ENCODE measurements around the gene SCIN.
"Not testable (repeated sequence)": the region's sequence is repeated elsewhere in the genome, so short reads cannot be mapped to it uniquely, and the experiment has no call there.

SCIN gene

GRCh38 chr7:12610899-12611298 lies 40.4 kb downstream of the SCIN start:
- DNase-seq (ENCODE audit: low read depth in 1 of 2, low spot score in 1 of 2) = no peak

GRCh38 chr7:12612622-12613021 lies 42.1 kb downstream of the SCIN start:
- DNase-seq (ENCODE audit: low read depth in 1 of 2, low spot score in 1 of 2) = no peak

- no peak for DNase-seq (ENCODE audit: low read depth in 1 of 2, low spot score in 1 of 2)
These were observed 49.0 kb downstream of the SCIN start for GRCh38 chr7:12619461-12620069.

- no peak for DNase-seq (ENCODE audit: low read depth in 1 of 2, low spot score in 1 of 2)
These were observed 49.9 kb downstream of the SCIN start for GRCh38 chr7:12620371-12620770.

- no peak for DNase-seq (ENCODE audit: low read depth in 1 of 2, low spot score in 1 of 2)
These were observed 52.7 kb downstream of the SCIN start for GRCh38 chr7:12623223-12623622.

- no peak for DNase-seq (ENCODE audit: low read depth in 1 of 2, low spot score in 1 of 2)
These were observed 53.5 kb downstream of the SCIN start for GRCh38 chr7:12623885-12624498.

- no peak for DNase-seq (ENCODE audit: low read depth in 1 of 2, low spot score in 1 of 2)
These were observed 55.3 kb downstream of the SCIN start for GRCh38 chr7:12625836-12626235.

GRCh38 chr7:12629816-12630512 lies 59.4 kb downstream of the SCIN start:
- DNase-seq (ENCODE audit: low read depth in 1 of 2, low spot score in 1 of 2) = no peak

- DNase-seq (ENCODE audit: low read depth in 1 of 2, low spot score in 1 of 2) = no peak
These were observed 59.9 kb downstream of the SCIN start for GRCh38 chr7:12630513-12630819.

GRCh38 chr7:12633582-12633981 lies 63.1 kb downstream of the SCIN start:
- no peak for DNase-seq (ENCODE audit: low read depth in 1 of 2, low spot score in 1 of 2)

GRCh38 chr7:12635830-12636229 lies 65.3 kb downstream of the SCIN start:
- no peak for DNase-seq (ENCODE audit: low read depth in 1 of 2, low spot score in 1 of 2)

- DNase-seq (ENCODE audit: low read depth in 1 of 2, low spot score in 1 of 2) = no peak
These were observed 66.8 kb downstream of the SCIN start for GRCh38 chr7:12637328-12637727.

- no peak for DNase-seq (ENCODE audit: low read depth in 1 of 2, low spot score in 1 of 2)
These were observed 67.5 kb downstream of the SCIN start for GRCh38 chr7:12637819-12638592.

- no peak for DNase-seq (ENCODE audit: low read depth in 1 of 2, low spot score in 1 of 2)
These were observed 68.4 kb downstream of the SCIN start for GRCh38 chr7:12638851-12639456.

- no peak for DNase-seq (ENCODE audit: low read depth in 1 of 2, low spot score in 1 of 2)
These were observed 70.0 kb downstream of the SCIN start for GRCh38 chr7:12640299-12641096.

- DNase-seq (ENCODE audit: low read depth in 1 of 2, low spot score in 1 of 2) = no peak
These were observed 70.7 kb downstream of the SCIN start for GRCh38 chr7:12641196-12641595.

GRCh38 chr7:12642508-12642907 lies 72.0 kb downstream of the SCIN start:
- no peak for DNase-seq (ENCODE audit: low read depth in 1 of 2, low spot score in 1 of 2)

- DNase-seq (ENCODE audit: low read depth in 1 of 2, low spot score in 1 of 2) = no peak
These were observed 72.6 kb downstream of the SCIN start for GRCh38 chr7:12643001-12643643.

- DNase-seq (ENCODE audit: low read depth in 1 of 2, low spot score in 1 of 2) = no peak
These were observed 73.1 kb downstream of the SCIN start for GRCh38 chr7:12643644-12644043.

- not testable (repeated sequence) for DNase-seq (ENCODE audit: low read depth in 1 of 2, low spot score in 1 of 2)
These were observed 74.7 kb downstream of the SCIN start for GRCh38 chr7:12645212-12645611.

Data from activated T-helper 1 cell treated with anti-CD3 and anti-CD28 coated beads, Interleukin-2, amount 50 U/mL, for 16 hours (primary cell).